GM19397 (cell line): ENCODE measurements around the gene CMTM1.
"Not testable (repeated sequence)": the region's sequence is repeated elsewhere in the genome, so short reads cannot be mapped to it uniquely, and the experiment has no call there.

Source experiments
- ATAC-seq: cut with Tn5 transposase; IDR thresholded peaks from one replicate; pipeline ENCODE4 v1.9.1; 2021; ENCODE audit warnings: mild to moderate bottlenecking, moderate library complexity; ENCODE audit not compliant: unreplicated experiment

Gene CMTM1

GRCh38 chr16:66588981-66589713 lies 22.9 kb downstream of the CMTM1 start:
- ATAC-seq = no peak

GRCh38 chr16:66590322-66590721 lies 24.1 kb downstream of the CMTM1 start:
- ATAC-seq = no peak

DNA sequence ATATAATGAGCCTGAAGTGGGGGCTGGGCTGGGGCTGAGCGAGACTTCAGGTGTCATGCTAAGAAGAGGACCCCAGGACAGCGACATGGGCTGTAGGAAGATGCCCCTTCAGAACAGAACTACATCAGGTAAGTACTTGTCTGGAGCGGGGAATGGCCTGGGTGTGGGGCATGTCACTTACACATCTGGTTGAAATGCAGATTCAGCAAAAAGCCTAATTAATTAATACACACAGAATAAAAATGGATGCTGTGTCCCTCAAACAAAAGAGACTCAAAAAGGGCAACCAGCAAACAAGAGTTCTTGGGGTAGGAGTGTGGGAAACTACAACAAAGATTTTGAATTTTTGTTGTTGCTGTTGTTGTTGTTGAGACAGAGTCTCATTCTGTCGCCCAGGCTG lies 24.8 kb downstream of the CMTM1 start:
- no peak for ATAC-seq

- ATAC-seq = no peak
Observed at GRCh38 chr16:66592241-66592640, 26.0 kb downstream of the CMTM1 start.

DNA sequence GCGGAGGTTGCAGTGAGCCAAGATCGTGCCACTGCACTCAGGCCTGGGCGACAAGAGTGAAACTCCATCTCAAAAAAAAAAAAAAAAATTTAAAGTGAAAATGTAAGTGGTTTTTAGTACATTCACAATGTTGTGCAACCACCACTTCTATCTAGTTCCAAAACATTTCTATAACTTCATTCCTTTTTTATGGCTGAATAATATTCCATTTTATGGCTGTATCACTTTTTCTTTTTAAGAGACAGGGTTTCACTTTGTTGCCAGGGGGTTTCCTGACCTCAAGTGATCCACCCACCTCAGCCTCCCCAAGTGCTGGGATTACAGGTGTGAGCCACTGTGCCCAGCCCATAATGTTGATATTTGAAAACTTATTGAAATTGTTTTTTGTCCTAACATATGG lies 26.6 kb downstream of the CMTM1 start:
- ATAC-seq = no peak

DNA sequence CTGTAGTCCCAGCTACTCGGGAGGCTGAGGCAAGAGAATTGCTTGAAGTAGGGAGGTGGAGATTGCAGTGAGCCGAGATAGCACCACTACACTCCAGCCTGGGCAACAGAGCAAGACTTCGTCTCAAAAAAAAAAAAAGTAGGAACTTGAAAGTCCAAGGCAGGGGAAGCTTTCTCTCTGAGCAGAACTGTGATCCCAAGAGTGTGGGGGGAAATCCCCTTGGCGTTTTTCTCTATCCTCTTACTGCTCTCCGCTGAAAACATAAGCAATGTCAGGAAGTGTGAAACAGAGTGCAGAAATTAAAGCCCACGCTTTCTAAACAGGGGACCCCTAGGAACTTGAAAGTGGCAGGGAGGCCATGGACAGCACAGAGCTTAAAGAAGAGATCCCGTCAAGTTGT lies 28.5 kb downstream of the CMTM1 start:
- no peak for ATAC-seq

GRCh38 chr16:66596559-66596958 lies 30.3 kb downstream of the CMTM1 start:
- not testable (repeated sequence) for ATAC-seq

DNA sequence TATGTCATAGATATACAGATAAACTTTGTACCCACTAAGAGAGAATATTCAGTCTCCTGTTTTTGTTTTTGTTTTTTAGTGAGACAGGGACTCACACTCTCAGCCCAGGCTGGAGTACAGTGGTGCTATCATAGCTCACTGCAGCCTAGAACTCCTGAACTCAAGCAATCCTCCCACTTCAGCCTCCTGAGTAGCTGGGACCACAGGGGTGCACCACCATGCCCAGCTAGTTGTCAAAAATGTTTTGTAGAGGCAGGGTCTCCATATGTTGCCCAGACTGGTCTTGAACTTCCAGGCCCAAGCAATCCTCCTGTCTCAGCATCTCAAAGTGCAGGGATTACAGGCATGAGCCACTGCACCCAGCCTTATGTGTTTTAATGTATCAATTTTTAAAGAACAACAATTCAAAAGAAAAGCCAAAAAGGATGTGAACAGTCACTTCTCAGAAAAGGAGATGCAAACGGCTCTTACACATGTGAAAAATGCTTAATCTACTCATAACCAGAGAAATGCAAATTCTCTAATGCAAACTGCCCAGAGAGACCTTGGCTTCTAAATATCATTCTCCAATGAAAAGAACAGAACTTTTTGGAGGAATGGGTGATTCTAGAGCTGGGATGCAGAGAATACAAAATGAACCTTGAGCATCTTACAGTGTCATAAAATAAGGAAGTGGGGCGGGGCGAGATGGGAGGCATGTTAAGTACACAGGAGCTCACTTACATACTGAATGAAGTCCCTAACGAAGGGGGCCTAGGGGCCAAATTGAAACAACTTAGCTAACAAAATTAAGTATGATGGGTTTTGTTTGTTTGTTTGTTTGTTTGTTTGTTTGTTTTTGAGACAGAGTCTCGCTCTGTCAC lies 31.0 kb downstream of the CMTM1 start:
- no peak for ATAC-seq

GRCh38 chr16:66598111-66598510 lies 31.9 kb downstream of the CMTM1 start:
- ATAC-seq = no peak

DNA sequence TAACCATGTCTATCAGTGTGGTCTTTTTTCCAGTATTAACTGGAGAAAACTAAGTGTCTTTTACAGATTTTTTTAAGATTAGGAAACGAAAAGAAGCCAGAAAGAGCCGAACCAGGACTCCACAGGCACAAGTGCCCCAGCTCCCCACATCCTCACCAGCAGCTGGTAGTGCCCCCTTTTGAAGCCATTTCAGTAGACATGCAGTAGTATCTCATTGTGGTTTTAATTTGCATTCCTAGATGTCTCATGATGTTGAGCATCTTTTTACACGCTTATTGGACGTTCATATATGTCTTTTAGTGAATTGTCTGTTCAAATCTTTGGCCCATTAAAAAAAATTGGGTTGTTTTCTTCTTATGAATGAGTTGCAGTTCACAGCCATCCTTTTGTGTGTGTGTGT lies 33.5 kb downstream of the CMTM1 start:
- no peak for ATAC-seq

GRCh38 chr16:66600477-66600876 lies 34.2 kb downstream of the CMTM1 start:
- no peak for ATAC-seq

DNA sequence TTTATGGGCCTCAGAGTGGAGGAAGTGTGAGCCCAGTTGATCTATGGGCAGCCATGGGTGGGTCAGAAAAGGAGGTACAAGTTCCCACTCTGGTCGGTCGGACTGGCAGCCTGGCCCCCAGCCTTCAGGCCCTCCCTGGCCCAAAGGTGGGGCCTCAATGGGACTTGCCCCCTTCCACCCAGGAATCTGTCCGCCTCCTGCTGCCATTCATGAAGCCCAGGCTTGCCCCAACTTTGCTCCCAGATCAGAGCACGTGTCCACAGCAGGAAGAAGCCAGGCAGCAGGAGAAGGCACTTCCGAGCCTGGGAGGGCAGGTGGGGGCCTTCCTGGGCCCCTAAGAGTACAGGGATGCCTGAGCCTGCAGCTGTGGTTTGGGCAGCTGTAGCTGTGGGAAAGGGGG lies 35.2 kb downstream of the CMTM1 start:
- no peak for ATAC-seq

- no peak for ATAC-seq
Observed at GRCh38 chr16:66603537-66604375, 37.5 kb downstream of the CMTM1 start.

DNA sequence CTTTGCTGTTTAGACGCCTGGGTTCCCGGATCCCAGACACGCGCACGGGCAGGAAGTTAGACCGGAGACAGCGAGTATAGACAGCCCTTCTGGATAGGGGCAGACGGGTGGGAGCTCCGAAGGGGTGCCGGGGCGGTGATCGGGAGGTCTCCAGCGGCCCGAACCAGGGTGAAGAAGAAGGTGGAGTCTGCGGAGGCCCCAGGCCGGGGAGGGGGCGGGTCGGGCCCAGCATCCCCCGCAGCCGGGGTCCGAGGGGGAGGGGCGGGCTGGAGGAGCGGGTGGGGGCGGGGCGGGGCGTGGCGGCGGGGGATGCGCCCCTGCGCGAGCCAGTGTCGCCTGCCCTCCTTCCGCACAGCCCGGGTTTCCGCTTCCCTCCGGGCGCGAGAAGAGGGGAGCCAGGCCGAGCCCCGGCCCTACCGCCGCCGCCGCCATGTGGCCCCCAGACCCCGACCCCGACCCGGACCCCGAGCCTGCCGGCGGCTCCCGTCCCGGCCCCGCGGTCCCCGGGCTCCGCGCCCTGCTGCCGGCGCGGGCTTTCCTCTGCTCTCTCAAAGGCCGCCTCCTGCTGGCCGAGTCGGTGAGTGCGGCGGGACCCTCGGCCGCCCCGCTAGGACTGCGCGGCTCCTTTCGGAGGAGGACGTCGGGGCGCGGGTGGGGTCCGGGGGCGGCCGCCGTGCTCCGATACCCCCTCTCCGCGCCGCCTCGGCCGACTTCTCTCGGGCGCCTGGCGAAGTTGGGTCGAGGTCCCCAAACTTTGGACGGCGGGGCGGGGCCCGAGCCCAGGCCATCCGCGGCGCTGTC lies 38.3 kb downstream of the CMTM1 start, which contains the start of gene CMTM3:
TSS of gene CMTM3 (plus strand) at position 329 of the 801 bp plus-strand sequence. CDS start at position 431, 102 bp downstream.
- ATAC-seq = no peak

GRCh38 chr16:66605177-66605978 lies 39.1 kb downstream of the CMTM1 start:
- no peak for ATAC-seq

GRCh38 chr16:66605979-66606751 lies 39.9 kb downstream of the CMTM1 start:
- no peak for ATAC-seq

GRCh38 chr16:66608241-66609138 lies 42.3 kb downstream of the CMTM1 start:
- ATAC-seq = no peak

DNA sequence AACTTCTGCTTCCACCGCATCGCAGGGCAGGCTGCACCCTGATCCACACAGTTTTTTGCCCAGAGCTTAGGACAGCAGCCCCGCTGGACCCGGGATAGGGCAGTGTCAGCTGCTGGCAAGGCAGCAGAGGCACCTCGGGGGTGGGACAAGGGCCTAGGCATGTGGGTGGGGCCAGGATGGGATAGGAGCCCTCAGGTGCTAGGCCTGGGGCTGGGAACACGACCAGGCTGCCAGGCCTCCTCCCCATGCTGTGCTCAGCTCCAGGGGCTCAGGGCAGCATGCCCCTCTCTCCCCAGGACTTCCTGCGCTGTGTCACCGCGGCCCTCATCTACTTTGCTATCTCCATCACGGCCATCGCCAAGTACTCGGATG lies 42.9 kb downstream of the CMTM1 start:
- no peak for ATAC-seq
